H7 (cell line): ENCODE measurements around the gene TFG. TPM values are rescaled to one million over a fixed set of nuclear protein-coding genes. Genes with fewer than 3 reads are reported as not detected.

Experiments
- DNase-seq: peaks from one replicate; pipeline ENCODE4 v3.0.0; 2012
- H3K27me3 ChIP-seq: 2 replicates; pipeline ENCODE4 v1.6.0; 2011; ENCODE audit warnings: mild to moderate bottlenecking, low read length; ENCODE audit not compliant: control insufficient read depth, insufficient read depth
- H3K36me3 ChIP-seq: replicated peaks from 2 replicates; pipeline ENCODE4 v1.5.1; 2011; ENCODE audit warnings: low read length; ENCODE audit not compliant: control insufficient read depth, insufficient read depth
- H3K4me3 ChIP-seq: 2 replicates; pipeline ENCODE4 v1.5.1; 2011; ENCODE audit warnings: low read depth, mild to moderate bottlenecking, control low read depth, low read length, moderate library complexity; ENCODE audit not compliant: insufficient read depth
- total RNA-seq: library from RNA; depleted of rRNA; stranded (reverse); fragments of >200 nt; shearing (Covaris generic); gene quantifications from 2 replicates; pipeline ENCODE4 v1.2.3, GENCODE V29; 2014; rRNA removed

TFG gene
- total RNA-seq, 1 experiment from 2014 or later, result 66.4 TPM

- Histone ChIP-seq H3K36me3 (no peaks in the 10 kb centered on the region), H3K27me3 (no peaks in the 10 kb centered on the region), H3K4me3 (no peak overlapping the region)
- DNase-seq, result no peak
Measured at GRCh38 chr3:100780071-100780622, 70.9 kb downstream of the TFG start.

- no peak for DNase-seq
- H3K36me3 ChIP-seq, result no peaks in the 10 kb centered on the region
- no peaks in the 10 kb centered on the region for H3K27me3 ChIP-seq
- H3K4me3 ChIP-seq, result no peak overlapping the region
Measured at GRCh38 chr3:100781301-100781700, 72.0 kb downstream of the TFG start.

- DNase-seq, result no peak
- Histone ChIP-seq H3K4me3 (no peak overlapping the region), H3K27me3 (no peaks in the 10 kb centered on the region), H3K36me3 (no peaks in the 10 kb centered on the region)
Measured at GRCh38 chr3:100782348-100782747, 73.1 kb downstream of the TFG start.

GRCh38 chr3:100782906-100783305, 73.6 kb downstream of the TFG start:
- no peak for DNase-seq
- Histone ChIP-seq H3K27me3 (no peaks in the 10 kb centered on the region), H3K4me3 (no peak overlapping the region), H3K36me3 (no peaks in the 10 kb centered on the region)

GRCh38 chr3:100783619-100784018, 74.3 kb downstream of the TFG start:
- H3K27me3 ChIP-seq, result no peaks in the 10 kb centered on the region
- DNase-seq, result no peak

GRCh38 chr3:100789579-100789978, 80.3 kb downstream of the TFG start:
- Histone ChIP-seq H3K36me3 (no peaks in the 10 kb centered on the region), H3K4me3 (no peak overlapping the region), H3K27me3 (no peaks in the 10 kb centered on the region)
- no peak for DNase-seq

More at GRCh38 chr3:100783619-100784018, 74.3 kb downstream of the TFG start:
- Histone ChIP-seq H3K4me3 (no peak overlapping the region), H3K36me3 (no peaks in the 10 kb centered on the region)

GRCh38 chr3:100796556-100796955, 87.3 kb downstream of the TFG start:
- DNase-seq, result peak; percentile 0
- H3K36me3 ChIP-seq, result no peaks in the 10 kb centered on the region
- H3K27me3 ChIP-seq, result no peaks in the 10 kb centered on the region
- no peak overlapping the region for H3K4me3 ChIP-seq

GRCh38 chr3:100798012-100798411, 88.7 kb downstream of the TFG start:
- Histone ChIP-seq H3K27me3 (no peaks in the 10 kb centered on the region), H3K4me3 (no peak overlapping the region)
- DNase-seq, result no peak

More at GRCh38 chr3:100798012-100798411, 88.7 kb downstream of the TFG start:
- H3K36me3 ChIP-seq, result no peaks in the 10 kb centered on the region

Other genes starting within 250 kb of the TFG start
- 3.8 and 4.8 TPM in 2 replicates for gene TMEM45A, start 216.9 kb upstream of the TFG start, total RNA-seq
- gene ADGRG7, start 99.9 kb upstream of the TFG start, total RNA-seq, result not detected in 2 replicates